ENCODE measurements around the gene MANF.

- TF ChIP-seq, protein P1, sequence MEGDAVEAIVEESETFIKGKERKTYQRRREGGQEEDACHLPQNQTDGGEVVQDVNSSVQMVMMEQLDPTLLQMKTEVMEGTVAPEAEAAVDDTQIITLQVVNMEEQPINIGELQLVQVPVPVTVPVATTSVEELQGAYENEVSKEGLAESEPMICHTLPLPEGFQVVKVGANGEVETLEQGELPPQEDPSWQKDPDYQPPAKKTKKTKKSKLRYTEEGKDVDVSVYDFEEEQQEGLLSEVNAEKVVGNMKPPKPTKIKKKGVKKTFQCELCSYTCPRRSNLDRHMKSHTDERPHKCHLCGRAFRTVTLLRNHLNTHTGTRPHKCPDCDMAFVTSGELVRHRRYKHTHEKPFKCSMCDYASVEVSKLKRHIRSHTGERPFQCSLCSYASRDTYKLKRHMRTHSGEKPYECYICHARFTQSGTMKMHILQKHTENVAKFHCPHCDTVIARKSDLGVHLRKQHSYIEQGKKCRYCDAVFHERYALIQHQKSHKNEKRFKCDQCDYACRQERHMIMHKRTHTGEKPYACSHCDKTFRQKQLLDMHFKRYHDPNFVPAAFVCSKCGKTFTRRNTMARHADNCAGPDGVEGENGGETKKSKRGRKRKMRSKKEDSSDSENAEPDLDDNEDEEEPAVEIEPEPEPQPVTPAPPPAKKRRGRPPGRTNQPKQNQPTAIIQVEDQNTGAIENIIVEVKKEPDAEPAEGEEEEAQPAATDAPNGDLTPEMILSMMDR (conservative IDR thresholded peaks at IDR 0.05; ENCODE audit: low read length), result no peak
- TF ChIP-seq EZH2phosphoT487 (IDR thresholded peaks at IDR 0.05; ENCODE audit: borderline replicate concordance, low read depth, low read length), result no peak
Measured at GRCh38 chr3:51338632-51339031, 46.5 kb upstream of the MANF start.
